Measurements from ENCODE around the gene WDR93.

The WDR93 gene

DNA sequence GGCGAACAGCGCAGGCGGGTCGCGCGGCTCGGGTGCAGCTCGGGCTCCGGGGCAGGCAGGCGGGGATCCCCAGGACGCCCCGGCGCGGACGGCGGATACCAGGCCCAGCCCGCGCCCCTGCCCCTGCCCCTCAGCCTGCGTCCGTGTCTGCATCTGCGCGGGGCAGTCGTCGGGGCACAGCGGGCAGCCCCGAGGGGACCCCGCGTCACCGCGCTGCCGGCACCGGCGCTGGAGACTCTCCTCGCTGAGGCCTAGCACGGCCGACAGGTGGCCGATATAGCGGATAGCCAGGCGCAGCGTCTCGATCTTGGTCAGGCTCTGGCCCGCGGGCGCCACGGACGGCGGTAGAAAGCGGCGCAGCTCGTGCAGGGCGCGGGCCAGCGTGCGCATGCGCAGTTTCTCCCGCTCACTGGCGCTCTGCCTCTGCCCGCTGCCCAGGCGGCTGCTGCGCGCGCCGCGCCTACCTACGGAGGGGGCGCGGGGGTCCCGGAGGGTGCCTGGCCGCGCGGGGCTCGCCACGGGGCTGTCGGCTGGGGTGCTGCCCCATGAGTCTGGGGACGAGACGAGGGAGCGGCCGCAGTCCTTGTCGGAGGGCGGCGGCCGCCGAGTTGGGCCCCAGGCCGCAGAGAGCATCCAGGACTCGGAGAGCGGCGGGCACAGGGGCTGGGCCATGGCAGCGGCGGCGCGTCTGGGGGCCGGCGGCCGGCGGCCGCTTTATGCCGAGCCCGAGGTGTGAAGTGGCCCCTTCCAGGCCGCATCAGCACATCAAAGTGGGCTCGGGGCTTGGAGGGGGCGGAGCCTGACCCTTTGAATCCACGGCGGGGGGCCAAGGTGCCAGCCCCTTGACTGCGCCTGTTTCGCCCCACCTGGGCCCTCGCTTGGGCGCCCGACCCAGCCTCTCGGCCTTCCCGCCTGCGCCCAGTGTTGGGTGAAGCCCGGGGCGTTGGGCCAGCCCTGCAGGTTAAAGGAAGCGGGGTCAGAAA lies 60.2 kb downstream of the WDR93 start, which contains the start of gene MESP1:
Gene MESP1 (minus strand): TSS at position 690 of the 983 bp plus-strand sequence. CDS start 18 bp downstream, at position 672.
- Histone ChIP-seq H3K27ac (0 out of 2 replicates have a peak within 1 kb of the TSS, but pooled peaks have one; percentile 13), H3K4me3 (peak within 1 kb of the TSS; percentile 88), H3K9ac (ENCODE audit: insufficient read length) (peak within 1 kb of the TSS; percentile 87), H3K36me3 (ENCODE audit: insufficient read depth, low read length) (no peaks in the 10 kb centered on the region), H3K9me3 (ENCODE audit: low read depth, low read length) (no peaks in the 10 kb centered on the region)
- no peak for TF ChIP-seq EZH2 (IDR thresholded peaks at IDR 0.05)
- peak; percentile 77; the same call in 1 of the 2 replicates for TF ChIP-seq POLR2AphosphoS5 (IDR thresholded peaks at IDR 0.05; ENCODE audit: borderline replicate concordance, low read depth, low read length)
- DNase-seq (ENCODE audit: low read depth, low spot score) = no peak

DNA sequence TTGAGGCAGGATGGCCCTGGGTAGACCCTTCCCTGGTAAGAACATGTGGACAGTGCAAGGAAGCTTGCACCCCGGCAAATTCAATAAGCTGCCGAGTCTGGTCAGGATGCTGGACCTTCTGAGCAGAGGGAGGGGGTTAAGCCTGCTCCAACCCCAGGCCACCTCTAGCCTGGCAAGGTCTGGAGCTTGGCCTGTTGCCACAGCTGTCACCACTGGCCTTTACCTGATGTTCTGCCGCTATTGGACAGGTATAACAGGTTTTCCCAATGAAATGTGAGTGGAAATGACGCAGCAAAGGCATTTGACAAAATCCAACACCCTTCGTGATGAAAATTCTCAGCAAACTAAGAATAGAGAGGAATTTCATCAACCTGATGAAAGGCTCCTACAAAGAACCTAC lies 61.1 kb downstream of the WDR93 start:
- Histone ChIP-seq H3K36me3 (ENCODE audit: insufficient read depth, low read length) (no peaks in the 10 kb centered on the region), H3K9me3 (ENCODE audit: low read depth, low read length) (no peaks in the 10 kb centered on the region), H3K9ac (ENCODE audit: insufficient read length) (no peak overlapping the region), H3K27ac (no peak overlapping the region), H3K4me3 (no peak overlapping the region)
- TF ChIP-seq EZH2 (IDR thresholded peaks at IDR 0.05) (no peak), POLR2AphosphoS5 (IDR thresholded peaks at IDR 0.05; ENCODE audit: borderline replicate concordance, low read depth, low read length) (no peak), FOXP2 (optimal IDR thresholded peaks at IDR 0.05; ENCODE audit: control extremely low read depth, extremely low read length, insufficient read depth) (no peak)
- no peak for DNase-seq (ENCODE audit: low read depth, low spot score)

DNA sequence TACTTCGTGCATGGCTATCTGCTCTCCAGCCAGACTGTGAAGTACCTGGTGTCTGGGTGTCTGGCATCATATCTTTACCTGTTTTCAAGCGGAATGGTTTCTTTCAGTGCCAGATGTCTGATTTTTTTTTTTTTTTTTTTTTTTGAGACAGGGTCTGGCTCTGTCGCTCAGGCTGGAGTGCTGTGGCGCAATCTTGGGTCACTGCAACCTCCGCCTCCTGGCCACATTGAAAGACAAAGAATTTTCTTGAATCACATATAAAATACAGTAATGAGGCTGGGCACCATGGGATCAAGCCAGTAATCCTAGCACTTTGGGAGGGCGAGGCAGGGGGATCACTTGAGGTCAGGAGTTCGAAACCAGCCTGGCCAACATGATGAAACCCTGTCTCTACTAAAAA lies 63.2 kb downstream of the WDR93 start:
- no peak overlapping the region for H3K9ac ChIP-seq (ENCODE audit: insufficient read length)
- no peak for DNase-seq (ENCODE audit: low read depth, low spot score)
- TF ChIP-seq EZH2 (IDR thresholded peaks at IDR 0.05) = no peak
- H3K27ac ChIP-seq = no peak overlapping the region
- H3K9me3 ChIP-seq (ENCODE audit: low read depth, low read length) = no peaks in the 10 kb centered on the region
- H3K4me3 ChIP-seq = no peak overlapping the region
- H3K36me3 ChIP-seq (ENCODE audit: insufficient read depth, low read length) = no peaks in the 10 kb centered on the region

DNA sequence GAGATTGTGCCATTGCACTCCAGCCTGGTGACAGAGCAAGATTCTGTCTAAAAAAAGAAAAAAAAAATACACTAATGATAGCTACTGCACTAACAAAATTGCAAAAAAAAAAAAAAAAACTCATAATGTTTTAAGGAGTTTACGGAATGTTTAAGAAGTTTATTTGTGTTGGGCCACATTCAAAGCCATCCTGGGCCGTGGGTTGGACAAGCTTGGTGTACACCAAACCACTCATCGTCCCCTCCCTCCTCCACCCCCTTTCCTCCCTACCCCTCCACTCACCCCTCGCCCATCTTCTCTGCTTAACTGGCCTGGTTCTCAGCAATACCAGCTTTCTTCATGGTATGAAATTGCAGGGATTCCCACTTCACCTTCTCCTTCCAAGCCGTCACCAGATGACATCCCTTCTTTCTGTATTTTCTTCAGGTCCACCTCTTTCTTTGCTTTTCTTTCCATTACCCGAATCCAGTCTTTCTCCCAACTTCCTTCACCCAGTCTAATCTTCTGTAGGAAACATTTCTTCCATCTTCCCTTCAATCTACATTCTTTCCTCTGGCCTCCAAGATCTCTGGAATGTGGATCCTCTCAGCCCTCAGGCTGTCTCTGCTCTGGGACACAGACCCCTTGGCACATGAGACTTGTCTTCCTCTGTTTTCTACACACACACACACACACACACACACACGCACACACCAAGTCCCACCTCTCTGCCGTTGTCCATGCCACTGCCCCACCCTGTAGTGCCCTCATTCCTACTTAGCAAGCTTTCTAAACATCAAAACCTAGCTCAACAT lies 63.9 kb downstream of the WDR93 start:
- Histone ChIP-seq H3K36me3 (ENCODE audit: insufficient read depth, low read length) (no peaks in the 10 kb centered on the region), H3K4me3 (no peak overlapping the region), H3K9ac (ENCODE audit: insufficient read length) (no peak overlapping the region), H3K27ac (no peak overlapping the region), H3K9me3 (ENCODE audit: low read depth, low read length) (no peaks in the 10 kb centered on the region)
- no peak for DNase-seq (ENCODE audit: low read depth, low spot score)
- TF ChIP-seq FOXP2 (optimal IDR thresholded peaks at IDR 0.05; ENCODE audit: control extremely low read depth, extremely low read length, insufficient read depth) (no peak), POLR2AphosphoS5 (IDR thresholded peaks at IDR 0.05; ENCODE audit: borderline replicate concordance, low read depth, low read length) (no peak), EZH2 (IDR thresholded peaks at IDR 0.05) (no peak)

GRCh38 chr15:89755701-89756100 lies 65.1 kb downstream of the WDR93 start:
- no peak for TF ChIP-seq FOXP2 (optimal IDR thresholded peaks at IDR 0.05; ENCODE audit: control extremely low read depth, extremely low read length, insufficient read depth)
- TF ChIP-seq EZH2 (IDR thresholded peaks at IDR 0.05) = no peak
- no peak for TF ChIP-seq POLR2AphosphoS5 (IDR thresholded peaks at IDR 0.05; ENCODE audit: borderline replicate concordance, low read depth, low read length)
- Histone ChIP-seq H3K9ac (ENCODE audit: insufficient read length) (no peak overlapping the region), H3K27ac (no peak overlapping the region), H3K36me3 (ENCODE audit: insufficient read depth, low read length) (no peaks in the 10 kb centered on the region), H3K4me3 (no peak overlapping the region), H3K9me3 (ENCODE audit: low read depth, low read length) (no peaks in the 10 kb centered on the region)
- DNase-seq (ENCODE audit: low read depth, low spot score) = no peak

GRCh38 chr15:89756897-89757296 lies 66.3 kb downstream of the WDR93 start:
- Histone ChIP-seq H3K9me3 (ENCODE audit: low read depth, low read length) (no peaks in the 10 kb centered on the region), H3K4me3 (no peak overlapping the region), H3K27ac (no peak overlapping the region), H3K36me3 (ENCODE audit: insufficient read depth, low read length) (no peaks in the 10 kb centered on the region), H3K9ac (ENCODE audit: insufficient read length) (no peak overlapping the region)
- DNase-seq (ENCODE audit: low read depth, low spot score) = no peak
- TF ChIP-seq FOXP2 (optimal IDR thresholded peaks at IDR 0.05; ENCODE audit: control extremely low read depth, extremely low read length, insufficient read depth) = no peak
- TF ChIP-seq POLR2AphosphoS5 (IDR thresholded peaks at IDR 0.05; ENCODE audit: borderline replicate concordance, low read depth, low read length) = no peak
- no peak for TF ChIP-seq EZH2 (IDR thresholded peaks at IDR 0.05)

DNA sequence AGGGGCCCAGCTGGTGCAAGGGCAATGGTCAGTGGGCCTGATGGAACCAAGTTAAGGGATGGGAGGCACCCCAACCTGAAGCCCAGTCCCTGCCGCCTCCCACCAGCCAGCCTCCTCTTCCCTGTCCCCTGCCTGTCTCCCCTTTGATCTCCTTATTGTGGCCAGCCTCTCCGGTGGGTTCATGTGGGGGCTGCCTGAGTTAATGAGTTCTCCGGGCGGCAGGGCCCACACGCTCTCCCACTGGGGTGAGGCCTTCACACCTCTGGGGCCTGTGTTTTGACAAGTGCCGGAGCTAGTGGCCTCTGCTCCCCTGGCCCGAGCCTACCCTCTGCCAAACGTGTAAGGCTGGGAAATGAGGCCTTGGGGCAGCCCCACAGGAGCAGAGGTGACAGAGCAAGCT lies 67.7 kb downstream of the WDR93 start:
- Histone ChIP-seq H3K9ac (ENCODE audit: insufficient read length) (no peak overlapping the region), H3K27ac (no peak overlapping the region), H3K4me3 (no peak overlapping the region), H3K9me3 (ENCODE audit: low read depth, low read length) (no peaks in the 10 kb centered on the region), H3K36me3 (ENCODE audit: insufficient read depth, low read length) (no peaks in the 10 kb centered on the region)
- DNase-seq (ENCODE audit: low read depth, low spot score) = no peak
- no peak for TF ChIP-seq FOXP2 (optimal IDR thresholded peaks at IDR 0.05; ENCODE audit: control extremely low read depth, extremely low read length, insufficient read depth)
- TF ChIP-seq EZH2 (IDR thresholded peaks at IDR 0.05) = no peak
- TF ChIP-seq POLR2AphosphoS5 (IDR thresholded peaks at IDR 0.05; ENCODE audit: borderline replicate concordance, low read depth, low read length) = no peak

- no peaks in the 10 kb centered on the region for H3K36me3 ChIP-seq (ENCODE audit: insufficient read depth, low read length)
- H3K4me3 ChIP-seq = no peak overlapping the region
- no peak overlapping the region for H3K9ac ChIP-seq (ENCODE audit: insufficient read length)
- TF ChIP-seq FOXP2 (optimal IDR thresholded peaks at IDR 0.05; ENCODE audit: control extremely low read depth, extremely low read length, insufficient read depth) = no peak
- TF ChIP-seq EZH2 (IDR thresholded peaks at IDR 0.05) = no peak
- TF ChIP-seq POLR2AphosphoS5 (IDR thresholded peaks at IDR 0.05; ENCODE audit: borderline replicate concordance, low read depth, low read length) = no peak
- H3K27ac ChIP-seq = no peak overlapping the region
- no peak for DNase-seq (ENCODE audit: low read depth, low spot score)
- no peaks in the 10 kb centered on the region for H3K9me3 ChIP-seq (ENCODE audit: low read depth, low read length)
Observed at GRCh38 chr15:89758981-89759380, 68.4 kb downstream of the WDR93 start.
